Osteocyte (in vitro differentiated cells): ENCODE measurements around the gene FMNL2. TPM values are rescaled to one million over a fixed set of nuclear protein-coding genes. Genes with fewer than 3 reads are reported as not detected.

ENCODE experiments used
- DNase-seq: peaks from one replicate; pipeline ENCODE4 v3.0.0; 2021; ENCODE audit warnings: mixed read lengths; ENCODE audit not compliant: unreplicated experiment; ENCODE audit errors: extremely low spot score
- H3K27ac Mint-ChIP-seq: one replicate; pipeline ENCODE4 v1.8.0; 2021; ENCODE audit warnings: mild to moderate bottlenecking, mixed read lengths; ENCODE audit not compliant: unreplicated experiment
- H3K27me3 Mint-ChIP-seq: one replicate; pipeline ENCODE4 v1.8.0; 2021; ENCODE audit warnings: mixed read lengths; ENCODE audit not compliant: unreplicated experiment
- H3K36me3 Mint-ChIP-seq: one replicate; pipeline ENCODE4 v1.8.0; 2021; ENCODE audit warnings: mixed read lengths; ENCODE audit not compliant: unreplicated experiment
- H3K4me1 Mint-ChIP-seq: one replicate; pipeline ENCODE4 v1.8.0; 2021; ENCODE audit warnings: mixed read lengths; ENCODE audit not compliant: unreplicated experiment
- H3K4me3 Mint-ChIP-seq: one replicate; pipeline ENCODE4 v1.8.0; 2021; ENCODE audit warnings: mild to moderate bottlenecking, moderate library complexity, mixed read lengths; ENCODE audit not compliant: unreplicated experiment
- H3K9me3 Mint-ChIP-seq: one replicate; pipeline ENCODE4 v1.8.0; 2021; ENCODE audit warnings: mixed read lengths; ENCODE audit not compliant: unreplicated experiment
- total RNA-seq: library from RNA; stranded (reverse); gene quantifications from 2 replicates; pipeline ENCODE4 v1.2.1, GENCODE V29; 2021
- TF ChIP-seq, protein P1 (sequence below): fragments of 200-600 bp; sonication (generic); IDR thresholded peaks from 2 replicates; pipeline ENCODE4 v1.5.0; 2021; ENCODE audit warnings: antibody characterized with exemption, mild to moderate bottlenecking, moderate library complexity

Gene FMNL2
- total RNA-seq, 1 donor from 2014 or later, result 45.3 TPM

DNA sequence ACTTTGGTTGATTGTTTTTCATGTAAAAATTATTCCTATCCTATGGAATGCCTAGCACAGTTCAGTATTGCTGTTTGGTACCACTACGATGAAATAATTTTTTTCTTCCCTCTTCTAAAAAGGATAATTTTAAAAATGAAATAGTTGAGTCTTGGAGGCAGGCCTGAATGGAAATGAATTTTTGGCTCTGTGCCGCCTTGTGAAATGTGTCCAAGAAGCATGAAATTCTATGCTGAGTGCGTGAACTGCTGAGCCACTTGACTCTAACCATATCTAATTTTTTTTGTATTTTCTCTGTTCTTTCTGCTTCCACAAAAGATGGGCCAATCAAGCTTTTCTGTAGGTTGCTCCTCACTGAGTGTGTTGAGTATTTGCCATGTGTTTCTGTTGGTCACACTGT, 287.2 kb downstream of the FMNL2 start:
- H3K36me3 Mint-ChIP-seq, result peaks cover 37% of the 10 kb centered on the region
- no peak overlapping the region for H3K27ac Mint-ChIP-seq
- no peaks in the 10 kb centered on the region for H3K9me3 Mint-ChIP-seq
- no peak for DNase-seq
- no peaks in the 10 kb centered on the region for H3K27me3 Mint-ChIP-seq
- H3K4me1 Mint-ChIP-seq, result peaks cover 17% of the 10 kb centered on the region
- H3K4me3 Mint-ChIP-seq, result no peak overlapping the region
- TF ChIP-seq, protein P1, sequence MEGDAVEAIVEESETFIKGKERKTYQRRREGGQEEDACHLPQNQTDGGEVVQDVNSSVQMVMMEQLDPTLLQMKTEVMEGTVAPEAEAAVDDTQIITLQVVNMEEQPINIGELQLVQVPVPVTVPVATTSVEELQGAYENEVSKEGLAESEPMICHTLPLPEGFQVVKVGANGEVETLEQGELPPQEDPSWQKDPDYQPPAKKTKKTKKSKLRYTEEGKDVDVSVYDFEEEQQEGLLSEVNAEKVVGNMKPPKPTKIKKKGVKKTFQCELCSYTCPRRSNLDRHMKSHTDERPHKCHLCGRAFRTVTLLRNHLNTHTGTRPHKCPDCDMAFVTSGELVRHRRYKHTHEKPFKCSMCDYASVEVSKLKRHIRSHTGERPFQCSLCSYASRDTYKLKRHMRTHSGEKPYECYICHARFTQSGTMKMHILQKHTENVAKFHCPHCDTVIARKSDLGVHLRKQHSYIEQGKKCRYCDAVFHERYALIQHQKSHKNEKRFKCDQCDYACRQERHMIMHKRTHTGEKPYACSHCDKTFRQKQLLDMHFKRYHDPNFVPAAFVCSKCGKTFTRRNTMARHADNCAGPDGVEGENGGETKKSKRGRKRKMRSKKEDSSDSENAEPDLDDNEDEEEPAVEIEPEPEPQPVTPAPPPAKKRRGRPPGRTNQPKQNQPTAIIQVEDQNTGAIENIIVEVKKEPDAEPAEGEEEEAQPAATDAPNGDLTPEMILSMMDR, result no peak

DNA sequence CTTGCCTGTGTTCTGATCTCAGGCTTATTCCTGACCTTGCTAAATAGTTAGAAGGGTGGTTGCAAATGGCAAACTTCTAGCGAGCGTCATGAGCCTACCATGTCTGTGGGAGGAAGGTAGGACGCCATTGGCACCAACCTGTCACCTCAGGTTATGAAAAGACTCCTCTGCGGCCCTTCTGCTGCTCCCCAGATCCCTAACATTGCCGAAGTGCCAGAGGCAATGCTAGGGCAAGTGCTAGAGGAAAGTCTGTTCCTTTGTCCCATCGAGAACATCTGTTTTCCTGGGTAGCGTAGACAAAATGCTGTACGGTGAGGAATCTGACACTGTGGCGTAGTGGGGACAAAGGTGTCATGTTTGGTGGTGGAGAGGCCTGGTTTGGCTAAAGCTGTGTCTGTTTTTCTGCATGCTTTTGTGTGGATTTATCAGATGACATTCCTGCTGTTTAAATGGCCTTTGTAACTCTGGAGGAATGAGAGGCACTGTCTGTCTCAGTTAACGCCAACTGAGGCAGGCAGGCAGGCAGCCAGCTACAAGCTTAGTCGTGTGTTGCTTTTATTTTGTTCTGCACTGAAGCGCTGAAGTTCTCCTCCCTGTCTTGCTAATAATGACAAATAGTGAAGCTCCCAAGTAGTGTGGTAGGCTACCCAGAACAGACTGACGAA, 288.2 kb downstream of the FMNL2 start:
- Mint-ChIP-seq H3K36me3 (peaks cover 39% of the 10 kb centered on the region), H3K4me1 (peaks cover 15% of the 10 kb centered on the region), H3K4me3 (no peak overlapping the region), H3K9me3 (no peaks in the 10 kb centered on the region), H3K27ac (no peak overlapping the region), H3K27me3 (no peaks in the 10 kb centered on the region)
- TF ChIP-seq, protein P1, result no peak
- DNase-seq, result no peak

DNA sequence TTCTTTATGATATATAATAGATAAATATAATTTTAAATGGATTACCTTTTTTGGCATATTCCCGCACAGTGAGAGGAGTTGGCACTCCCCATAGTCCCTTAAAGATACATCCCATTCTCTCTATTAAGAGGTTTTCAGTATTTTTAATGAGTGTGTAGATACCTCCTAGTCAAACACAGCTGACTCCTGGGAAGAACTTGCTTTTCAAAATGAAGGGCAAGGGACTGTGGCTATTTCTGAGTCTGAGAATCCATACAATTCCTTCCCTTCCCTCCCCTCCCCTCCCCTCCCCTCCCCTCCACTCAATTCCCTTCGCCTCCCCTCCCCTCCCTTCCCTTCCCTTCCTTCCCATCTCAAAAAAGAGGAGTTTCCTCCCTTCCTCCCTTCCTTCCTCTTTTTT, 288.8 kb downstream of the FMNL2 start:
- TF ChIP-seq, protein P1, result no peak
- Mint-ChIP-seq H3K36me3 (peaks cover 36% of the 10 kb centered on the region), H3K4me3 (no peak overlapping the region), H3K27ac (no peak overlapping the region), H3K4me1 (peaks cover 15% of the 10 kb centered on the region), H3K9me3 (no peaks in the 10 kb centered on the region), H3K27me3 (no peaks in the 10 kb centered on the region)
- DNase-seq, result no peak

DNA sequence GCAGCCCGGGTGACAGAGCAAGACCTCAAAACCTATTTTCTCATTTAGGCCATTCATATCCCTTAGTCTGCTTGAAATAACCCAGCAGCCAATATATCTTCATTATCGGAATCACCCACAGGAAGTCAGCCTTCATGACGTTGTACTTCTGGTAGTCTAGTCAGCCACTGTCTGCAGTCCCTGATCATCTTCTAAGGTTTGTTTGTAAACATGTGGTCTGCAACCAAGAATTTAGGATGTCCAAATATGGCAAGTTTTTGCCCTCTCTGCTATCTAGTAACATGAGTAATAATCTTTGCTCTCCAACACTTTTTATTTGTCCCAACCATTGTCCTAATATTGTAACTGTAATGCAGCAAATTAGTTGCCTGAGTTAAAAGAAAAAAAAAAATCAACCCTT, 289.8 kb downstream of the FMNL2 start:
- Mint-ChIP-seq H3K4me1 (peaks cover 12% of the 10 kb centered on the region), H3K27ac (no peak overlapping the region), H3K36me3 (peaks cover 36% of the 10 kb centered on the region), H3K9me3 (no peaks in the 10 kb centered on the region), H3K4me3 (no peak overlapping the region), H3K27me3 (no peaks in the 10 kb centered on the region)
- no peak for DNase-seq
- TF ChIP-seq, protein P1, result no peak

DNA sequence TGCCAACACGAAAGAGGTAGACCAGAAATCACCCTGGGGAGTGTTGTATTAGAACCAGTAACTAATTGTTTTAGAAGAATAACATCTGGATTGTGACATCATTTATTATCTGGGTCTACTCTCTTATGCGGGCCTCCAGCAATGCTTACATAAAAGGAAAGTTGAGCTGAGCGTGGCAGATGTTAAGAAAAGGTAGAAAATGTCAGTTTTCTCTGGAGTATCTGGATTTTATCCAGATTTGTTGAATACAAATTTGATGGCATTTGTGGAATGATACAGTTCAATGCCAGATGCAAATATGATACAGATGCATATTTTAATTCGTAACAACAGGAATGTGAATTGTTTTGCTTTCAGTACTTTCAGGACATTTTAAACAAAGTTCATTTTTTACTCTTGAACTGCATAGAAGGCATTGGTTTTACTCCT, 292.0 kb downstream of the FMNL2 start:
- Mint-ChIP-seq H3K27me3 (no peaks in the 10 kb centered on the region), H3K27ac (peak overlapping the region; percentile 46), H3K4me3 (no peak overlapping the region), H3K9me3 (no peaks in the 10 kb centered on the region), H3K36me3 (peaks cover 25% of the 10 kb centered on the region), H3K4me1 (peaks cover 12% of the 10 kb centered on the region)
- TF ChIP-seq, protein P1, result no peak
- DNase-seq, result no peak
